Choroid plexus epithelial cell (primary cell): ENCODE results near the gene BRINP2.

Source experiments
- DNase-seq: peaks from one replicate; pipeline ENCODE4 v3.0.0-alpha.2; 2010; ENCODE audit warnings: low read depth
- H3K4me3 ChIP-seq: 2 replicates; pipeline ENCODE4 v1.5.1; 2011; ENCODE audit warnings: low read depth, mild to moderate bottlenecking, control low read depth, low read length, moderate library complexity
- CTCF ChIP-seq: conservative IDR thresholded peaks from 2 replicates; pipeline ENCODE4 v1.5.1; 2011; ENCODE audit warnings: low read depth, mild to moderate bottlenecking, control low read depth, inconsistent platforms, low read length, moderate library complexity

BRINP2 gene

GRCh38 chr1:177248258-177248657, 77.5 kb downstream of the BRINP2 start:
- TF ChIP-seq CTCF, result no peak
- H3K4me3 ChIP-seq, result no peak overlapping the region
- DNase-seq, result no peak

DNA sequence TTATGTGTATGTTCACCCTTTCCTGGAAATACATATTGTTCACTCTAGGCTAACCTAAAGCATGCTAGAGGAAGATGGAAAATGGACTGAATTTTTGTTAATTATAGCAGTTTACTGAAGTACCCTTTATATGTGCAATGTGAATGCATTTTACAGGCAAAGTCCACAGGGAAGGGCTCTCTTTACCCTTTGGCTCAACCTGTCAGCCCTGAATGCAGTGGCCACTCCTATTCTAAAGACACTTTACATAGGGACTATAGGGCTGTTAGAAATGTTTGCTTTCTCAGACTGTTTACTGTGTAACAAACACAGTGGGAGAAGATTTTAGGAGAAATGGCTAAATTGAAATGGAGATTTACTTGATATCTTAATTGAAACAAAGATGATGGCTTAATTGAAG, 78.5 kb downstream of the BRINP2 start:
- no peak for TF ChIP-seq CTCF
- H3K4me3 ChIP-seq, result no peak overlapping the region
- no peak for DNase-seq

DNA sequence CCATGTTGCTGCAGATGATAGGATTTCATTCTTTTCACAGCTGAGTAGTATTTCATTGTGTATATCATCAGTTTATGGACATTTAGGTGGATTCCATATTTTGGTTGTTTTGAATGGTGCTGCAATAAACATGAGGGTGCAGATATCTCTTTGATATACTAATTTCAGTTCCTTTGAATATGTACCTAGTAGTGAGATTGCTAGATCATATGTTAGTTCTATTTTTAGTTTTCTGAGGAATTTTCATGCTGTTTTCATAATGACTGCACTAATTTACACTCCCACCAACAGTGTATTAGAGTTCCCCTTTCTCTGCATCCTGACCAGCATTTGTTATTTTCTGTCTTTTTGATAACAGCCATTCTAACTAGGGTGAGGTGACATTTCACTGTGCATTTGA, 82.1 kb downstream of the BRINP2 start:
- no peak for DNase-seq
- no peak overlapping the region for H3K4me3 ChIP-seq
- no peak for TF ChIP-seq CTCF

GRCh38 chr1:177255411-177255810, 84.7 kb downstream of the BRINP2 start:
- TF ChIP-seq CTCF, result no peak
- H3K4me3 ChIP-seq, result no peak overlapping the region
- peak; percentile 12 for DNase-seq

- DNase-seq, result peak; percentile 91
- peak; percentile 76 for TF ChIP-seq CTCF
- H3K4me3 ChIP-seq, result no peak overlapping the region
Observed at GRCh38 chr1:177256153-177257075, 85.7 kb downstream of the BRINP2 start.

GRCh38 chr1:177257128-177257527, 86.4 kb downstream of the BRINP2 start:
- no peak for DNase-seq
- H3K4me3 ChIP-seq, result no peak overlapping the region
- no peak for TF ChIP-seq CTCF

GRCh38 chr1:177257576-177257975, 86.8 kb downstream of the BRINP2 start:
- DNase-seq, result no peak
- TF ChIP-seq CTCF, result no peak
- no peak overlapping the region for H3K4me3 ChIP-seq
